RKO (cell line): Measurements from ENCODE around the gene BICD2.
A peak's percentile ranks its signal among the peaks of the same experiment; 100 is the strongest.

Experiments used
- DNase-seq: peaks from one replicate; pipeline ENCODE4 v3.0.0-alpha.2; 2016; ENCODE audit warnings: low spot score

BICD2 gene

GRCh38 chr9:92714787-92715487 lies 49.7 kb downstream of the BICD2 start:
- no peak for DNase-seq

DNA sequence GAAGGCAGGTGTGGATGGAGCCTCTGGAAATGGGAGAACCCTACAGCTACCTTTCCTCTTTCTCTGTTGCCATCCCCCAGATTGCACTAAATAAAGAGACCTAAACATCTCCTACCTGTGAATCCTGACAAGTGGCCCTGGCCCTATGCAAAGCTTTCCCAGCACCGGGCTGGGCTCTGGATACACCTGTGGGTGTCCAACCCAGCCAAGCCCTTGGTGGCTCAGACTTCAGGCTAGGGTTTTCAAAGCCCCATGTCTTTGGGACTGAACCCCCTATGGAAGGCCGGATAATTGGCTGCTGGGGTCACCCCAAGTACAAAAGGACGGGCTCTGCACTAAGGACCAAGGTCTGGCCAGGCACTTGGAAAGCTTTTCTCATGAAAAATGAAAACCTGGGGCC lies 50.6 kb downstream of the BICD2 start:
- no peak for DNase-seq

DNA sequence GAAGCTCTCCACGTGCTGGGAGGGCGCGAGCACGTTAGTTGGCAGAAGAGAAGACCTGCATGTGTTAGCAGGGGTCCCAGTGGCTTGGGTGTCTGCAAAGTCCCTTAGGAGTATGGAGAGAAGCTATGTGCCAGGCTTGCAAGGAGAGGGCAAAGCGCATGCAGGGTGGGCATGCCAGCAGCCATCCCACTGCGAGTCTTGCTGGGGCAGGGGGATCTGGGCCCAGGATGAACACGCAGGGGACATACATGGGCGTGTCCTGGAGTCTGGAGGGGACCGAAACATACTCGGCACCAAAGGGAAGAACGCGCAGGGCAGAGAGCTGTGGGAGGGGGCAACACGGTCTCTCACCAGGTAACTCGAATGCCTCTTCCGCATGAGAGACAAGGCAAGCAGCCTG lies 51.1 kb downstream of the BICD2 start:
- no peak for DNase-seq

GRCh38 chr9:92712767-92713166 lies 51.9 kb downstream of the BICD2 start:
- DNase-seq, result no peak

- DNase-seq, result no peak
These were observed 52.8 kb downstream of the BICD2 start for GRCh38 chr9:92711844-92712243.

DNA sequence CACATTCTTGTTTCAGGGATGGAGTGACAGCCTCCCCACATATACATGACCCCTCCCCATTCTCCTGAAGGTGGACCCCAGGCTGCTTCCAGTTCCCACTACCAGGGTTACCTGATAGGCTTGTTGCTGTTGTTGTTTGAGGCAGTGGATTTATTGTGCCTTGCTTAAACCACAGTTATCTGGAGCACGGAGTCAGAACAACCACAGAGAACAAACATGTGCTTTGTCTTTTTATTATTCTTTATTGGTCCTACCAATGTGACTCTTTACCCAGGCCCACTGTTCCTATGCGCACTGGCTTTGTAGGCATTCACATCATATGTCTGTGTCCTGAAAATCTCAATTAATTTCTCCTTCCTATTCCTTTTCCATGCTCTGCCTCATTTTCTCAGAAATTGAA lies 53.5 kb downstream of the BICD2 start:
- no peak for DNase-seq

- no peak for DNase-seq
These were observed 54.3 kb downstream of the BICD2 start for GRCh38 chr9:92710368-92710767.

GRCh38 chr9:92709954-92710353 lies 54.7 kb downstream of the BICD2 start:
- no peak for DNase-seq

DNA sequence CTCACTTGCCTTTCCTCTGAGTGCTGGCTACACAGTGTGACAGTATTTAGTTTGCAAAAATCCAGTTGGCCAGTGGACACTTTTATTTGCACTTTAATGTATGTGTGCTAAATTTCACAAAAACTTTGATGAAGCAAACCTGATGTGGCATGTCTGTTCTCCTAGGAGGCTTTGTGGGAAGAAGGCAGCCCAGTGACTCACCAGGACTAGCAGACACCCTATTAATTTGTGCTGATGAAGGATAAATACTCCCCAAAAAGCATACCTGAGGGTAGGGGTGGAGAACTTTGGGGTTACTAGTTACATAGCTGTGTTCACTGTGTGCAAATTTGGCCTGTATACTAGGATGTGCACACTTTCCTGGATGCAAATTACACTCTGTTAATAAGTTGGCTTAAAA lies 55.4 kb downstream of the BICD2 start:
- DNase-seq, result no peak

DNA sequence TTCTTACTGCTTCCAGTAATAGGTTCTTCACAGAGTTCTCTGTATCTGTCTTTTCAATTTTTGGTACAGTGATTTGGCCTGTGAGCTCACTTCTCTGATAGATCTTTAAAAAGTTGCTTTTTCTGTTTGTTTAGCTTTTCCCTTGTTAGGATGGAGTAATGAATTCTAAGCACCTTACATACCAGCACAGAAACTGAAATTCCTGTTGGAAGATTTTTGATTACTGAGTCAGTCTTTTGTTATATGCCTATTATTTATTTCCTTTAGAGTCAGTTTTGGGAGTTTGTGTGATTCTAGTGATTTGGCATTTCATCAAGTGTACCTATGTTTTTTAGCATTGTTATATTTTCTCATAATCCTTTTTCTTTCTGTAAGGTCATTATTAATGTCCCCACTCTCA lies 57.1 kb downstream of the BICD2 start:
- no peak for DNase-seq

- DNase-seq, result peak; percentile 41
These were observed 58.3 kb downstream of the BICD2 start for GRCh38 chr9:92706218-92706940.

- DNase-seq, result no peak
These were observed 60.1 kb downstream of the BICD2 start for GRCh38 chr9:92704528-92704927.

- no peak for DNase-seq
These were observed 68.0 kb downstream of the BICD2 start for GRCh38 chr9:92696619-92697018.

- DNase-seq, result peak; percentile 50
These were observed 77.7 kb downstream of the BICD2 start for GRCh38 chr9:92686954-92687353.

- DNase-seq, result no peak
These were observed 79.6 kb downstream of the BICD2 start for GRCh38 chr9:92685022-92685421.

GRCh38 chr9:92682269-92682668 lies 82.4 kb downstream of the BICD2 start:
- DNase-seq, result no peak

- DNase-seq, result peak; percentile 55
These were observed 84.2 kb downstream of the BICD2 start for GRCh38 chr9:92680166-92681119.

GRCh38 chr9:92679413-92680165 lies 85.0 kb downstream of the BICD2 start:
- no peak for DNase-seq

DNA sequence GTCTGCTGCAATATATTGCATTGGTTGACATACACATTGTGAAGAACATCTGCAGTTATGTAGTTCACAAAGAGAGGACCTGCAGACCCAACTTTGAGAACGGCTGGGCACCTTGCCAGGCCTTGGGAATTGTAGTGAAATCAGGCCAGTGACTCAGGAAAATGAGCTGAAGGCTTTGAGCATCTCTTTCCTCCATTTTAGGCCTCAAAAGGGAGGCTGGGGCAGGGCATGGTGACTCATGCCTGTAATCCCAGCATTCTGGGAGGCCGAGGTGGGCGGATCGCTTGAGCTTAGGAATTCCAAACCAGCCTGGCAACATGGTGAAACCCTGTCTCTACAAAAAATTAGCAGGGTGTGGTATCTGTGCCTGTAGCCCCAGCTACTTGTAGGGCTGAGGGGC lies 93.3 kb downstream of the BICD2 start:
- DNase-seq, result peak; percentile 97

GRCh38 chr9:92669890-92670708 lies 94.5 kb downstream of the BICD2 start, which contains the start of gene IPPK:
Gene IPPK (minus strand): TSS chr9:92670131. CDS start chr9:92669988, 143 bp downstream.
- peak; percentile 100 for DNase-seq

DNA sequence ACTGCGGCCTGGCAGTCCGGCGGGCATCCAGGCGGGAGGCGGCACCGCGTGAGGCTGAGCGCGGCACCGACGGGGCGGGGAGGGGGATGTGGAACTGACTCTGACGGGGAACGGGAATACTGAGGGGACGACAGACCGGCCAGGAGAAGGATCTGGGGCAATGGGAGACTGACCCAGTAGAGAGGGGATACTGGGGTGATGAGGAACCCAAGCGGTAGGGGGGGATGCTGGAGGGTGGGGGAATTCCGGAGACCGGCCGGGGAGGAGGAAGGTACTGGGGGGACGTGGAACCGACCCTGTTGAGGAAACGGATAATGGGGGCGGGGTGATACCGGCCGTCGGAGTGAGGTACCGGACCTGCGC lies 95.1 kb downstream of the BICD2 start:
- no peak for DNase-seq
